ENCODE measurements around the gene RNF113B. TPM values are rescaled to one million over a fixed set of nuclear protein-coding genes. Genes with fewer than 3 reads are reported as not detected.

The RNF113B gene
- total and polyA plus RNA-seq, 12 donors = 0.15 to 0.27 TPM; not detected in 10

- TF ChIP-seq CTCF (IDR thresholded peaks at IDR 0.05) = no peak
- no peak for TF ChIP-seq POLR2A (IDR thresholded peaks at IDR 0.05)
- H3K27me3 ChIP-seq = no peaks in the 10 kb centered on the region
- no peaks in the 10 kb centered on the region for H3K36me3 ChIP-seq (replicated peaks in 1 of 2)
- H3K27ac ChIP-seq = peak overlapping the region in 4 of 5 donors; percentile 67 to 85 (median 80)
- peaks cover 26% of the 10 kb centered on the region in 2 donors for H3K4me1 ChIP-seq (replicated peaks in 1 of 2)
- intact Hi-C loops (cut with DNase I) = loop anchor here (10.0 kb wide), 2 partner anchors 73 to 253 kb away; no protein-coding TSS in a partner anchor
- no peaks in the 10 kb centered on the region for H3K9me3 ChIP-seq (replicated peaks in 1 of 3)
- 34 to 44% (median 40%) methylated on average over 9 to 27 of the region's 27 CpGs for WGBS, 4 donors
- H3K4me3 ChIP-seq = peak overlapping the region in 3 of 4 donors; percentile 54 to 95 (median 80)
- peak; percentile 60 to 83 (median 67) for DNase-seq
Observed at GRCh38 chr13:98141509-98142379, 35.3 kb downstream of the RNF113B start.

GRCh38 chr13:98141091-98141490 lies 36.0 kb downstream of the RNF113B start:
- TF ChIP-seq POLR2A (IDR thresholded peaks at IDR 0.05) = no peak
- TF ChIP-seq CTCF (IDR thresholded peaks at IDR 0.05) = no peak
- WGBS, 4 donors = 94 to 100% (median 96%) methylated on average over 4 to 7 of the region's 7 CpGs
- intact Hi-C loops (cut with DNase I) = loop anchor here (10.0 kb wide), 2 partner anchors 74 to 254 kb away; no protein-coding TSS in a partner anchor
- Histone ChIP-seq H3K27ac (no peak overlapping the region), H3K4me1 (replicated peaks in 1 of 2) (peaks cover 19% of the 10 kb centered on the region in 2 donors), H3K27me3 (no peaks in the 10 kb centered on the region), H3K9me3 (replicated peaks in 1 of 3) (no peaks in the 10 kb centered on the region), H3K36me3 (replicated peaks in 1 of 2) (no peaks in the 10 kb centered on the region), H3K4me3 (no peak overlapping the region)
- no peak for DNase-seq

- 95 to 100% (median 98%) methylated on average over 1 of the region's 1 CpG for WGBS, 4 donors
- TF ChIP-seq CTCF (IDR thresholded peaks at IDR 0.05) (no peak), POLR2A (IDR thresholded peaks at IDR 0.05) (no peak)
- Histone ChIP-seq H3K9me3 (replicated peaks in 1 of 3) (no peaks in the 10 kb centered on the region), H3K27ac (no peak overlapping the region), H3K4me3 (no peak overlapping the region), H3K27me3 (no peaks in the 10 kb centered on the region), H3K36me3 (replicated peaks in 1 of 2) (no peaks in the 10 kb centered on the region), H3K4me1 (replicated peaks in 1 of 2) (no peaks in the 10 kb centered on the region)
- intact Hi-C loops (cut with DNase I) = no loop called here
- DNase-seq = no peak
Observed at GRCh38 chr13:98134901-98135300, 42.2 kb downstream of the RNF113B start.

- intact Hi-C loops (cut with DNase I) = no loop called here
- TF ChIP-seq CTCF (IDR thresholded peaks at IDR 0.05) (no peak), POLR2A (IDR thresholded peaks at IDR 0.05) (no peak)
- H3K27me3 ChIP-seq = no peaks in the 10 kb centered on the region
- no peak overlapping the region for H3K4me3 ChIP-seq
- no peak overlapping the region for H3K27ac ChIP-seq
- no peaks in the 10 kb centered on the region for H3K36me3 ChIP-seq (replicated peaks in 1 of 2)
- 61 to 85% (median 79%) methylated on average over 1 to 3 of the region's 3 CpGs for WGBS, 4 donors
- H3K4me1 ChIP-seq (replicated peaks in 1 of 2) = no peaks in the 10 kb centered on the region
- no peak for DNase-seq
- H3K9me3 ChIP-seq (replicated peaks in 1 of 3) = no peaks in the 10 kb centered on the region
Observed at GRCh38 chr13:98133946-98134345, 43.1 kb downstream of the RNF113B start.

Measured in adrenal gland (tissue), 12 donors.